ENCODE data around the gene B3GNT8.
"Not testable (repeated sequence)": the region's sequence is repeated elsewhere in the genome, so short reads cannot be mapped to it uniquely, and the experiment has no call there.

The B3GNT8 gene

GRCh38 chr19:41426952-41427646 is at the start of gene B3GNT8:
Gene B3GNT8, minus strand, starts transcription at chr19:41427374. Its CDS starts 596 bp downstream, at chr19:41426778.
- DNase-seq (ENCODE audit: low read depth) = peak; percentile 48

GRCh38 chr19:41476583-41476982 is 49.4 kb upstream of the B3GNT8 start:
- no peak for DNase-seq (ENCODE audit: low read depth)

- DNase-seq (ENCODE audit: low read depth) = not testable (repeated sequence)
Measured at GRCh38 chr19:41463257-41464256, 36.4 kb upstream of the B3GNT8 start.

- no peak for DNase-seq (ENCODE audit: low read depth)
Measured at GRCh38 chr19:41462497-41462896, 35.3 kb upstream of the B3GNT8 start.

- no peak for DNase-seq (ENCODE audit: low read depth)
Measured at GRCh38 chr19:41457241-41457640, 30.1 kb upstream of the B3GNT8 start.

- DNase-seq (ENCODE audit: low read depth) = peak; percentile 28
Measured at GRCh38 chr19:41456342-41456918, 29.3 kb upstream of the B3GNT8 start.

GRCh38 chr19:41455936-41456335 is 28.8 kb upstream of the B3GNT8 start:
- DNase-seq (ENCODE audit: low read depth) = no peak

GRCh38 chr19:41452584-41453275 is 25.6 kb upstream of the B3GNT8 start:
- DNase-seq (ENCODE audit: low read depth) = no peak

- DNase-seq (ENCODE audit: low read depth) = no peak
Measured at GRCh38 chr19:41449865-41450178, 22.6 kb upstream of the B3GNT8 start.

GRCh38 chr19:41449079-41449864 is 22.1 kb upstream of the B3GNT8 start:
- DNase-seq (ENCODE audit: low read depth) = no peak

GRCh38 chr19:41447732-41448332 is 20.7 kb upstream of the B3GNT8 start:
- DNase-seq (ENCODE audit: low read depth) = no peak

GRCh38 chr19:41445575-41445974 is 18.4 kb upstream of the B3GNT8 start:
- DNase-seq (ENCODE audit: low read depth) = no peak

- DNase-seq (ENCODE audit: low read depth) = no peak
Measured at GRCh38 chr19:41443813-41444455, 16.8 kb upstream of the B3GNT8 start.

GRCh38 chr19:41442473-41443355 is 15.5 kb upstream of the B3GNT8 start, which contains the start of gene ERICH4:
Gene ERICH4, plus strand, starts transcription at chr19:41443156. Its CDS starts 14 bp downstream, at chr19:41443170.
- no peak for DNase-seq (ENCODE audit: low read depth)

- no peak for DNase-seq (ENCODE audit: low read depth)
Measured at GRCh38 chr19:41441321-41441945, 14.3 kb upstream of the B3GNT8 start.

- DNase-seq (ENCODE audit: low read depth) = peak; percentile 94
Measured at GRCh38 chr19:41439441-41440222, 12.5 kb upstream of the B3GNT8 start, which contains the start of gene DMAC2. Gene DMAC2, minus strand, starts transcription at chr19:41439912. Its CDS starts 13 bp downstream, at chr19:41439899.

GRCh38 chr19:41437944-41438574 is 10.9 kb upstream of the B3GNT8 start:
- DNase-seq (ENCODE audit: low read depth) = no peak

- no peak for DNase-seq (ENCODE audit: low read depth)
Measured at GRCh38 chr19:41436674-41436951, 9.4 kb upstream of the B3GNT8 start.

Data from GM04504 (cell line).